IMR-90 (cell line): ENCODE measurements around the gene RNASEH2B. TPM values are rescaled to one million over a fixed set of nuclear protein-coding genes. Genes with fewer than 3 reads are reported as not detected.

Experiments used
- ATAC-seq: fragments of 200-7000 bp; cut with Tn5 transposase; 2 replicates; pipeline ENCODE4 v1.9.1; 2020; ENCODE audit warnings: low read depth, mild to moderate bottlenecking, moderate library complexity
- BruUV-seq: library from RNA; stranded (reverse); fragments of 400-500 nt; replicated peaks from 2 replicates; lab custom pipeline; 2021; lab: Mats Ljungman, UMichigan
- CTCF ChIA-PET: fragments of 300-600 bp; formaldehyde crosslinking; extraction: SDS; loops from one replicate; lab custom pipeline; 2021; ENCODE audit warnings: antibody characterized with exemption; lab: Yijun Ruan, JAX
- POLR2A ChIA-PET: fragments of 300-600 bp; sonication (Branson Sonifier 250); formaldehyde crosslinking; loops from one replicate; lab custom pipeline; 2022; ENCODE audit warnings: antibody characterized with exemption; ENCODE audit not compliant: unreplicated experiment; lab: Charles Lee
- DNase-seq: peaks from one replicate; pipeline ENCODE4 v3.0.0; 2013
- H2AFZ ChIP-seq: replicated peaks from 2 replicates; pipeline ENCODE3; 2013; ENCODE audit warnings: low read length, mild to moderate bottlenecking; ENCODE audit not compliant: poor library complexity
- H2AK5ac ChIP-seq: 2 replicates; pipeline ENCODE4 v1.6.1; 2013; ENCODE audit warnings: low read depth, low read length, inconsistent platforms
- H2AK9ac ChIP-seq: replicated peaks from 2 replicates; pipeline ENCODE3; 2013; ENCODE audit warnings: mild to moderate bottlenecking, low read depth, low read length, moderate library complexity; ENCODE audit not compliant: poor library complexity
- H2BK120ac ChIP-seq: 2 replicates; pipeline ENCODE4 v1.6.1; 2013; ENCODE audit warnings: low read depth, low read length, inconsistent platforms
- H2BK15ac ChIP-seq: 3 replicates; pipeline ENCODE4 v1.6.1; 2013; ENCODE audit warnings: low read depth, low read length, inconsistent platforms
- H2BK20ac ChIP-seq: 2 replicates; pipeline ENCODE4 v1.6.1; 2013; ENCODE audit warnings: low read depth, mild to moderate bottlenecking, inconsistent platforms, low read length, moderate library complexity
- H2BK5ac ChIP-seq: 2 replicates; pipeline ENCODE4 v1.6.1; 2013; ENCODE audit warnings: mild to moderate bottlenecking, low read depth, low read length, inconsistent platforms; ENCODE audit not compliant: poor library complexity, severe bottlenecking
- H3K14ac ChIP-seq: replicated peaks from 2 replicates; pipeline ENCODE4 v1.6.1; 2013; ENCODE audit warnings: low read depth, low read length, inconsistent platforms
- H3K18ac ChIP-seq: 2 replicates; pipeline ENCODE4 v1.6.1; 2013; ENCODE audit warnings: low read depth, low read length, control low read depth
- H3K23ac ChIP-seq: 2 replicates; pipeline ENCODE4 v1.6.1; 2013; ENCODE audit warnings: low read depth, low read length, inconsistent platforms
- H3K27ac ChIP-seq: 2 replicates; pipeline ENCODE4 v1.5.1; 2013; ENCODE audit warnings: mild to moderate bottlenecking, control low read depth, low read length; ENCODE audit not compliant: insufficient read depth
- H3K27me3 ChIP-seq: 2 replicates; pipeline ENCODE4 v1.6.1; 2013; ENCODE audit warnings: low read length; ENCODE audit not compliant: control insufficient read depth, insufficient read depth
- H3K36me3 ChIP-seq: 2 replicates; pipeline ENCODE4 v1.6.1; 2013; ENCODE audit warnings: low read length, mixed read lengths; ENCODE audit not compliant: control insufficient read depth, insufficient read depth
- H3K4ac ChIP-seq: 2 replicates; pipeline ENCODE4 v1.6.1; 2013; ENCODE audit warnings: low read depth, low read length, inconsistent platforms
- H3K4me1 ChIP-seq: 2 replicates; pipeline ENCODE4 v1.6.1; 2013; ENCODE audit warnings: low read length, mixed read lengths; ENCODE audit not compliant: control insufficient read depth, insufficient read depth
- H3K4me2 ChIP-seq: 2 replicates; pipeline ENCODE4 v1.6.1; 2013; ENCODE audit warnings: low read depth, mild to moderate bottlenecking, control low read depth, low read length, moderate library complexity
- H3K4me3 ChIP-seq: 2 replicates; pipeline ENCODE4 v1.5.1; 2013; ENCODE audit warnings: low read depth, mild to moderate bottlenecking, control low read depth, low read length, moderate library complexity; ENCODE audit not compliant: insufficient read depth
- H3K56ac ChIP-seq: 2 replicates; pipeline ENCODE4 v1.6.1; 2013; ENCODE audit warnings: low read length, inconsistent platforms; ENCODE audit not compliant: insufficient read depth; ENCODE audit errors: extremely low read depth
- H3K79me1 ChIP-seq, 2 experiments: 2 replicates each; pipeline ENCODE4 v1.6.1; 2013; ENCODE audit warnings: low read length in 2 of 2, inconsistent platforms in 1 of 2, low read depth in 1 of 2
- H3K9ac ChIP-seq: 2 replicates; pipeline ENCODE4 v1.6.1; 2013; ENCODE audit warnings: low read depth, low read length, control low read depth
- H3K9me1 ChIP-seq: 2 replicates; pipeline ENCODE4 v1.6.1; 2013; ENCODE audit warnings: low read length, inconsistent platforms; ENCODE audit not compliant: insufficient read depth
- H3K9me3 ChIP-seq: 2 replicates; pipeline ENCODE4 v1.6.1; 2013; ENCODE audit warnings: low read length; ENCODE audit not compliant: control insufficient read depth, insufficient read depth
- H4K20me1 ChIP-seq: 2 replicates; pipeline ENCODE4 v1.6.1; 2013; ENCODE audit warnings: low read length, inconsistent platforms; ENCODE audit not compliant: insufficient read depth
- H4K5ac ChIP-seq: 2 replicates; pipeline ENCODE4 v1.6.1; 2013; ENCODE audit warnings: mild to moderate bottlenecking, low read depth, low read length, control low read depth
- H4K8ac ChIP-seq, 2 experiments: 2 replicates each; pipeline ENCODE4 v1.6.1; 2013; ENCODE audit warnings: low read depth in 2 of 2, low read length in 2 of 2, control low read depth in 1 of 2, inconsistent platforms in 1 of 2
- H4K91ac ChIP-seq: 2 replicates; pipeline ENCODE4 v1.6.1; 2013; ENCODE audit warnings: low read depth, low read length, inconsistent platforms; ENCODE audit not compliant: insufficient read depth
- BHLHE40 ChIP-seq: fragments of 150-350 bp; IDR thresholded peaks from 2 replicates; pipeline ENCODE4 v1.6.1; 2016; ENCODE audit warnings: mild to moderate bottlenecking, low read depth, low read length
- CEBPB ChIP-seq: IDR thresholded peaks from 2 replicates; pipeline ENCODE4 v1.6.1; 2012; ENCODE audit warnings: low read depth, low read length, improper control_type of control experiment
- CHD1 ChIP-seq: IDR thresholded peaks from 2 replicates; pipeline ENCODE4 v1.6.1; 2012; ENCODE audit warnings: low read depth, low read length, improper control_type of control experiment
- CTCF ChIP-seq: conservative IDR thresholded peaks from 2 replicates; pipeline ENCODE4 v1.5.1; 2012; ENCODE audit warnings: mild to moderate bottlenecking, low read depth, low read length, improper control_type of control experiment
- ELK1 ChIP-seq: fragments of 150-350 bp; IDR thresholded peaks from 2 replicates; pipeline ENCODE4 v1.6.1; 2016; ENCODE audit warnings: low read depth, mild to moderate bottlenecking, low read length, moderate library complexity, borderline replicate concordance
- FOS ChIP-seq: fragments of 150-350 bp; IDR thresholded peaks from 2 replicates; pipeline ENCODE4 v1.6.1; 2016; ENCODE audit warnings: low read depth, low read length
- MAFK ChIP-seq: IDR thresholded peaks from 2 replicates; pipeline ENCODE4 v1.6.1; 2012; ENCODE audit warnings: low read depth, low read length, improper control_type of control experiment
- MAZ ChIP-seq: IDR thresholded peaks from 2 replicates; pipeline ENCODE4 v1.6.1; 2012; ENCODE audit warnings: low read depth, mild to moderate bottlenecking, low read length, improper control_type of control experiment, moderate library complexity, borderline replicate concordance
- MXI1 ChIP-seq: IDR thresholded peaks from 2 replicates; pipeline ENCODE4 v1.6.1; 2012; ENCODE audit warnings: low read depth, mild to moderate bottlenecking, low read length, moderate library complexity, borderline replicate concordance
- NFE2L2 ChIP-seq: fragments of 150-350 bp; IDR thresholded peaks from 2 replicates; pipeline ENCODE4 v1.6.1; 2016; ENCODE audit warnings: low read depth, mild to moderate bottlenecking, low read length
- POLR2A ChIP-seq: IDR thresholded peaks from 2 replicates; pipeline ENCODE4 v1.6.1; 2012; ENCODE audit warnings: mild to moderate bottlenecking, low read depth, low read length
- RAD21 ChIP-seq: IDR thresholded peaks from 2 replicates; pipeline ENCODE4 v1.6.1; 2012; ENCODE audit warnings: low read length, improper control_type of control experiment
- RCOR1 ChIP-seq: IDR thresholded peaks from 2 replicates; pipeline ENCODE4 v1.6.1; 2012; ENCODE audit warnings: mild to moderate bottlenecking, low read length, improper control_type of control experiment; ENCODE audit not compliant: insufficient replicate concordance
- RFX5 ChIP-seq: IDR thresholded peaks from 2 replicates; pipeline ENCODE4 v1.8.0; 2012; ENCODE audit warnings: low read depth, mild to moderate bottlenecking, low read length, moderate library complexity
- SMC3 ChIP-seq: fragments of 150-350 bp; IDR thresholded peaks from 2 replicates; pipeline ENCODE4 v1.6.1; 2016; ENCODE audit warnings: low read depth, mild to moderate bottlenecking, antibody characterized with exemption, low read length, moderate library complexity
- USF2 ChIP-seq: fragments of 150-350 bp; IDR thresholded peaks from 2 replicates; pipeline ENCODE4 v1.6.1; 2017; ENCODE audit warnings: mild to moderate bottlenecking, antibody characterized with exemption, low read length, low read depth
- WGBS, 2 experiments: methylation state at CpG; one replicate each; pipeline versions ENCODE4 v1.1.5 to v1.1.7; 2013; ENCODE audit warnings: missing lambda C conversion rate in 2 of 2; ENCODE audit not compliant: insufficient read length in 1 of 2; ENCODE audit errors: extremely low coverage in 2 of 2; 5-methylcytosine and 5-hydroxymethylcytosine counted together
- dilution Hi-C: fragments of 300-500 bp; cut with HindIII; formaldehyde crosslinking; loops from one replicate; pipeline ENCODE4 v1.14.3; 2018; ENCODE audit warnings: low sequenced_read_pairs; ENCODE audit not compliant: unreplicated experiment
- in situ Hi-C: fragments of 300-500 bp; cut with MboI; formaldehyde crosslinking; loops from 3 replicates; pipeline ENCODE4 v1.14.3; 2019; ENCODE audit warnings: low sequenced_read_pairs, inconsistent platforms, mixed read lengths
- intact Hi-C: fragments of 100-400 bp; cut with micrococcal nuclease; formaldehyde crosslinking; loops from 2 replicates; pipeline ENCODE4 v1.10.0; 2022
- polyA plus RNA-seq, 3 experiments: library from polyadenylated mRNA; depleted of rRNA; stranded (reverse); fragments of >200 nt; gene quantifications; 2 replicates each; pipeline ENCODE4 v1.2.3, GENCODE V29; 2012; ENCODE audit warnings: low replicate concordance in 1 of 3
- total RNA-seq: library from RNA; depleted of rRNA; stranded (reverse); fragments of >200 nt; gene quantifications from 2 replicates; pipeline ENCODE4 v1.2.3, GENCODE V29; 2012

RNASEH2B gene
- total and polyA plus RNA-seq, 2 of the 4 experiments (the other 2 are of a cell fraction), result 11.2 to 14.2 TPM

GRCh38 chr13:51000061-51000460 lies 90.5 kb downstream of the RNASEH2B start:
- peaks cover 22% of the 10 kb centered on the region for H3K27me3 ChIP-seq
- no peak overlapping the region for H2BK15ac ChIP-seq
- H3K18ac ChIP-seq, result no peak overlapping the region
- no peak overlapping the region for H3K4me2 ChIP-seq
- H3K36me3 ChIP-seq, result no peaks in the 10 kb centered on the region
- no peak overlapping the region for H4K5ac ChIP-seq
- H3K4me3 ChIP-seq, result no peak overlapping the region
- ChIA-PET POLR2A (no interaction called here), CTCF (no interaction called here)
- no peaks in the 10 kb centered on the region for H4K20me1 ChIP-seq
- dilution Hi-C loops, result no loop called here
- H3K9ac ChIP-seq, result no peak overlapping the region
- intact Hi-C loops, result no loop called here
- no peak overlapping the region for H3K4ac ChIP-seq
- no peak overlapping the region for H2BK120ac ChIP-seq
- TF ChIP-seq CEBPB (no peak), BHLHE40 (no peak), FOS (no peak), CHD1 (no peak), POLR2A (no peak), USF2 (no peak), NFE2L2 (no peak), SMC3 (no peak), ELK1 (no peak), RCOR1 (no peak), RAD21 (no peak), MXI1 (no peak), RFX5 (no peak), CTCF (no peak), MAFK (no peak), MAZ (no peak)
- no peak for DNase-seq
- H3K79me1 ChIP-seq, result no peaks in the 10 kb centered on the region
- ATAC-seq, result no peak
- H3K27ac ChIP-seq, result no peak overlapping the region
- no peak overlapping the region for H2AFZ ChIP-seq
- H3K9me1 ChIP-seq, result no peaks in the 10 kb centered on the region
- H2AK5ac ChIP-seq, result no peak overlapping the region
- no peak overlapping the region for H3K23ac ChIP-seq
- no peak overlapping the region for H3K14ac ChIP-seq
- no peaks in the 10 kb centered on the region for H3K9me3 ChIP-seq
- H2BK5ac ChIP-seq, result no peak overlapping the region
- in situ Hi-C loops, result no loop called here
- peaks cover 1% of the 10 kb centered on the region; the same call in 1 of the 2 replicates for H3K4me1 ChIP-seq
- no peak overlapping the region for H4K91ac ChIP-seq
- H2AK9ac ChIP-seq, result no peak overlapping the region
- no TSS peak for BruUV-seq
- H2BK20ac ChIP-seq, result no peak overlapping the region
- WGBS, 2 experiments, result no CpG with 5 or more reads among the region's 5 CpGs
- no peak overlapping the region for H4K8ac ChIP-seq
- no peak overlapping the region for H3K56ac ChIP-seq
